ENCODE measurements around the gene AHNAK2. TPM values are rescaled to one million over a fixed set of nuclear protein-coding genes. Genes with fewer than 3 reads are reported as not detected.
"Not testable (repeated sequence)": the region's sequence is repeated elsewhere in the genome, so short reads cannot be mapped to it uniquely, and the experiment has no call there.

Gene AHNAK2
- polyA plus RNA-seq, 4 donors, result under 0.01 to 6.3 (median 0.17) TPM

GRCh38 chr14:104917993-104918392, 60.2 kb downstream of the AHNAK2 start:
- DNase-seq, result no peak
- no peak for FAIRE-seq

GRCh38 chr14:104917116-104917515, 61.1 kb downstream of the AHNAK2 start:
- H3K27ac ChIP-seq (ENCODE audit: low read depth in 1 of 3, low read length in 2 of 3), result no peak overlapping the region
- H3K9me3 ChIP-seq (ENCODE audit: control insufficient read depth in 2 of 2, insufficient read depth in 1 of 2, low read depth in 1 of 2, low read length in 1 of 2), result peaks cover 0 to 3% of the 10 kb centered on the region in 2 donors
- peaks cover 0 to 7% (median 2%) of the 10 kb centered on the region in 3 donors for H3K27me3 ChIP-seq (ENCODE audit: control insufficient read depth in 3 of 3, insufficient read depth in 3 of 3, low read length in 3 of 3)
- H3K36me3 ChIP-seq (ENCODE audit: control insufficient read depth in 3 of 3, insufficient read depth in 2 of 3, low read depth in 1 of 3, low read length in 3 of 3), result no peaks in the 10 kb centered on the region
- FAIRE-seq, result no peak
- H3K4me1 ChIP-seq (ENCODE audit: control insufficient read depth in 3 of 3, insufficient read depth in 2 of 3, low read depth in 1 of 3, low read length in 2 of 3), result no peaks in the 10 kb centered on the region
- no peak overlapping the region for H3K4me3 ChIP-seq (ENCODE audit: low read depth in 1 of 3, low read length in 3 of 3)
- no peak for DNase-seq
- 79 to 88% (median 86%) methylated on average over 9 of the region's 9 CpGs for WGBS, 3 donors

More at GRCh38 chr14:104917993-104918392, 60.2 kb downstream of the AHNAK2 start:
- Histone ChIP-seq H3K4me1 (ENCODE audit: control insufficient read depth in 3 of 3, insufficient read depth in 2 of 3, low read depth in 1 of 3, low read length in 2 of 3) (no peaks in the 10 kb centered on the region), H3K4me3 (ENCODE audit: low read depth in 1 of 3, low read length in 3 of 3) (no peak overlapping the region), H3K27me3 (ENCODE audit: control insufficient read depth in 3 of 3, insufficient read depth in 3 of 3, low read length in 3 of 3) (peaks cover 0 to 5% (median 2%) of the 10 kb centered on the region in 3 donors), H3K36me3 (ENCODE audit: control insufficient read depth in 3 of 3, insufficient read depth in 2 of 3, low read depth in 1 of 3, low read length in 3 of 3) (no peaks in the 10 kb centered on the region), H3K27ac (ENCODE audit: low read depth in 1 of 3, low read length in 2 of 3) (no peak overlapping the region), H3K9me3 (ENCODE audit: control insufficient read depth in 2 of 2, insufficient read depth in 1 of 2, low read depth in 1 of 2, low read length in 1 of 2) (no peaks in the 10 kb centered on the region)
- 68 to 75% (median 71%) methylated on average over 4 of the region's 4 CpGs for WGBS, 3 donors

DNA sequence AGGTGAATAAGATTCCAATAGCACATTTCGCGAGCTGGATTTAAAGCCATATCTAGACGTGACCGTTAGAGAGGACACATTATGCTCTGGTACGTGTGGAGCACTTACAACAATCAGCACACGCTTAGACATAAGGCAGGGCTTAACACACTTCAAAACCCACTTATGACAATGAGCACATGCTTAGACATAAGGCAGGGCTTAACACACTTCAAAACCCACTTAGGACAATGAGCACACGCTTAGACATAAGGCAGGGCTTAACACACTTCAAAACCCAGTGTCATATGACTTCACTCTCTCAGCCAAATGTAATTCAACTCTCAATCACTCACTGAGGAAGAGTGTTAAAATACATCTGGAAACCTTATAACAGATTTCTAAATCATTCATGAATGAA, 64.7 kb downstream of the AHNAK2 start:
- no peaks in the 10 kb centered on the region for H3K36me3 ChIP-seq (ENCODE audit: control insufficient read depth in 3 of 3, insufficient read depth in 2 of 3, low read depth in 1 of 3, low read length in 3 of 3)
- no peak overlapping the region for H3K4me3 ChIP-seq (ENCODE audit: low read depth in 1 of 3, low read length in 3 of 3)
- no peak overlapping the region for H3K27ac ChIP-seq (ENCODE audit: low read depth in 1 of 3, low read length in 2 of 3)
- peaks cover 0 to 7% (median 2%) of the 10 kb centered on the region in 3 donors for H3K27me3 ChIP-seq (ENCODE audit: control insufficient read depth in 3 of 3, insufficient read depth in 3 of 3, low read length in 3 of 3)
- H3K9me3 ChIP-seq (ENCODE audit: control insufficient read depth in 2 of 2, insufficient read depth in 1 of 2, low read depth in 1 of 2, low read length in 1 of 2), result peaks cover 0 to 9% of the 10 kb centered on the region in 2 donors
- DNase-seq (no peak), FAIRE-seq (no peak)
- H3K4me1 ChIP-seq (ENCODE audit: control insufficient read depth in 3 of 3, insufficient read depth in 2 of 3, low read depth in 1 of 3, low read length in 2 of 3), result no peaks in the 10 kb centered on the region
- 86 to 87% (median 86%) methylated on average over 7 of the region's 7 CpGs for WGBS, 3 donors

DNA sequence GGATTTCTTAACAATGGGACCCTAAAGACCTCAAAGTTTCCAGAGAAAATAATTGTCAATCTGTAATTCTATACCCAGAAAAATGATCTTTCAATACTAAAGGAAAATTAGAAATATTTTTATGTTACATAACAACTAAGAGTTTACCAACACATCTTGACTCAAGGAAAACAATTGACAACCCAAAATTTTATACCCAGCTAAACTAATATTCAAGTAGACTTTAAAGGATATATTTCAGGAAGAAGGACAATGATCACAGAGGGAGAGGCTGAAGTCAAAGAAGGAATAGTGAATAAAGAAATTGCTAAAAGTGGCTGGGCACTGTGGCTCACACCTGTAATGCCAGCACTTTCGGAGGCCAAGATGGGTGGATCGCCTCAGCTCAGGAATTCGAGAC, 66.1 kb downstream of the AHNAK2 start:
- H3K9me3 ChIP-seq (ENCODE audit: control insufficient read depth in 2 of 2, insufficient read depth in 1 of 2, low read depth in 1 of 2, low read length in 1 of 2), result peaks cover 0 to 11% of the 10 kb centered on the region in 2 donors
- 73 to 87% (median 75%) methylated on average over 3 of the region's 3 CpGs for WGBS, 3 donors
- DNase-seq, result no peak
- no peak overlapping the region for H3K27ac ChIP-seq (ENCODE audit: low read depth in 1 of 3, low read length in 2 of 3)
- H3K4me3 ChIP-seq (ENCODE audit: low read depth in 1 of 3, low read length in 3 of 3), result no peak overlapping the region
- H3K27me3 ChIP-seq (ENCODE audit: control insufficient read depth in 3 of 3, insufficient read depth in 3 of 3, low read length in 3 of 3), result peaks cover 0 to 7% (median 2%) of the 10 kb centered on the region in 3 donors
- H3K36me3 ChIP-seq (ENCODE audit: control insufficient read depth in 3 of 3, insufficient read depth in 2 of 3, low read depth in 1 of 3, low read length in 3 of 3), result no peaks in the 10 kb centered on the region
- H3K4me1 ChIP-seq (ENCODE audit: control insufficient read depth in 3 of 3, insufficient read depth in 2 of 3, low read depth in 1 of 3, low read length in 2 of 3), result no peaks in the 10 kb centered on the region
- FAIRE-seq, result no peak

DNA sequence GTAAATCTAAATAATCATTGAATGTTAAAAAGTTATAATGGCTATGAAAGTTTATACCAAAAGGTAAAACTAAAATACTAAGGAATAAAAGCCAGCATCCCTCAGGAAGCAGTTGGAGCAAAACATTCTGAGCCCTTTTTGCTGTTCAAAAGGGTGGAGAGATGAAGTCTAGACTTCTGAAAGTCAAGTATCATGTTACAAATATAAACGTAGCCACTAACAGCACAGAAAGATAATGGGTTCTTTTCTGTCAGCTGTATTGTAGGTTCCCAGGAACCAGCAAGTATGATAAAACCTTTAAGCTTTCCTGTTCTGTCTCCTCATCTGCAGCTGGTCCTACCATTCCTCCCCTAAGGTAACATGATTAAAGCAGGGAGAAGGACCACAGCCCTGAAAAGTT, 69.9 kb downstream of the AHNAK2 start:
- H3K36me3 ChIP-seq (ENCODE audit: control insufficient read depth in 3 of 3, insufficient read depth in 2 of 3, low read depth in 1 of 3, low read length in 3 of 3), result no peaks in the 10 kb centered on the region
- H3K27ac ChIP-seq (ENCODE audit: low read depth in 1 of 3, low read length in 2 of 3), result no peak overlapping the region
- H3K4me1 ChIP-seq (ENCODE audit: control insufficient read depth in 3 of 3, insufficient read depth in 2 of 3, low read depth in 1 of 3, low read length in 2 of 3), result no peaks in the 10 kb centered on the region
- DNase-seq, result no peak
- H3K27me3 ChIP-seq (ENCODE audit: control insufficient read depth in 3 of 3, insufficient read depth in 3 of 3, low read length in 3 of 3), result peaks cover 0 to 10% (median 7%) of the 10 kb centered on the region in 3 donors
- H3K9me3 ChIP-seq (ENCODE audit: control insufficient read depth in 2 of 2, insufficient read depth in 1 of 2, low read depth in 1 of 2, low read length in 1 of 2), result peaks cover 0 to 17% of the 10 kb centered on the region in 2 donors
- WGBS, 3 donors, result 0 to 14% (median 0%) methylated on average over 1 of the region's 1 CpG
- no peak for FAIRE-seq
- no peak overlapping the region for H3K4me3 ChIP-seq (ENCODE audit: low read depth in 1 of 3, low read length in 3 of 3)

- H3K4me3 ChIP-seq (ENCODE audit: low read depth in 1 of 3, low read length in 3 of 3); DNase-seq; H3K4me1 ChIP-seq (ENCODE audit: control insufficient read depth in 3 of 3, insufficient read depth in 2 of 3, low read depth in 1 of 3, low read length in 2 of 3); H3K9me3 ChIP-seq (ENCODE audit: control insufficient read depth in 2 of 2, insufficient read depth in 1 of 2, low read depth in 1 of 2, low read length in 1 of 2); FAIRE-seq; H3K27ac ChIP-seq (ENCODE audit: low read depth in 1 of 3, low read length in 2 of 3); H3K36me3 ChIP-seq (ENCODE audit: control insufficient read depth in 3 of 3, insufficient read depth in 2 of 3, low read depth in 1 of 3, low read length in 3 of 3): not testable (repeated sequence)
- whole genome bisulfite sequencing, 3 donors, result 76 to 80% (median 79%) methylated on average over 24 to 28 of the region's 28 CpGs
- H3K27me3 ChIP-seq (ENCODE audit: control insufficient read depth in 3 of 3, insufficient read depth in 3 of 3, low read length in 3 of 3), result peaks cover 0 to 10% (median 6%) of the 10 kb centered on the region in 3 donors
These were observed 72.6 kb downstream of the AHNAK2 start for GRCh38 chr14:104905579-104905933.

DNA sequence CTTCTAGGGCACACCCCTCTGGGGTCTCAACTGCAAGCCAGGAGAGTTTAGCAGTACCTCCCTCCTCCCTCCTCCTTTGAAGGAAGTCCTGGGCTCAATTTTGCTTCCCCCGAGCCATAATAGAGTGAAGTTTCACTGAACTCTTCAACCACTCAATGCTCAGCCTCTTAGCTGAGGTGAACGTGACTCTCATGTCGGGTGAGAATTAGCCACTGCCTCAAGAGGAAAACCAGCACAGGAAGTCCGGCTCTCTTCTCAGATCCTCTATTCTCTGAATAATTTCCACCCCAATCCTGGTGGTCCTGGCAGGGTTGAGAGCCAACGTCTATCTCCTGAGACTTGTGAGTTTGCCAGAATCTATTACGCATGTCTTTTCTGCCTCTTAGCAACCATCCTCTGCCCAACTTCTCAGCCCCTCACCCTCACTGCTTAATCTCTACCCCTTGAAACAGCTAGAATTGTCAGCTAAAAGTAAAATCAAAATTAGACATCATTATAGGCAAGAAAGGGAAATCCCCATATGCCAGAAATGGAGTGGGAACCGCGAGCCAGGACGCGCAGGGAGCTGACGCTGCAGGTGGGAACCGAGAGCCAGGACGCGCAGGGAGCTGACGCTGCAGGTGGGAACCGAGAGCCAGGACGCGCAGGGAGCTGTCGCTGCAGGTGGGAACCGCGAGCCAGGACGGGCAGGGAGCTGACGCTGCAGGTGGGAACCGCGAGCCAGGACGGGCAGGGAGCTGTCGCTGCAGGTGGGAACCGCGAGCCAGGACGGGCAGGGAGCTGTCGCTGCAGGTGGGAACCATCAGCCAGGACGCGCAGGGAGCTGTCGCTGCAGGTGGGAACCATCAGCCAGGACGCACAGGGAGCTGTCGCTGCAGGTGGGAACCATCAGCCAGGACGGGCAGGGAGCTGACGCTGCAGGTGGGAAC, 73.3 kb downstream of the AHNAK2 start:
- H3K27ac ChIP-seq (ENCODE audit: low read depth in 1 of 3, low read length in 2 of 3); H3K9me3 ChIP-seq (ENCODE audit: control insufficient read depth in 2 of 2, insufficient read depth in 1 of 2, low read depth in 1 of 2, low read length in 1 of 2); H3K4me3 ChIP-seq (ENCODE audit: low read depth in 1 of 3, low read length in 3 of 3); DNase-seq; H3K36me3 ChIP-seq (ENCODE audit: control insufficient read depth in 3 of 3, insufficient read depth in 2 of 3, low read depth in 1 of 3, low read length in 3 of 3); FAIRE-seq; H3K4me1 ChIP-seq (ENCODE audit: control insufficient read depth in 3 of 3, insufficient read depth in 2 of 3, low read depth in 1 of 3, low read length in 2 of 3): not testable (repeated sequence)
- peaks cover 0 to 10% (median 6%) of the 10 kb centered on the region in 3 donors for H3K27me3 ChIP-seq (ENCODE audit: control insufficient read depth in 3 of 3, insufficient read depth in 3 of 3, low read length in 3 of 3)
- 72 to 77% (median 73%) methylated on average over 24 to 38 of the region's 38 CpGs for WGBS, 3 donors

- Histone ChIP-seq H3K36me3 (ENCODE audit: control insufficient read depth in 3 of 3, insufficient read depth in 2 of 3, low read depth in 1 of 3, low read length in 3 of 3) (no peaks in the 10 kb centered on the region), H3K9me3 (ENCODE audit: control insufficient read depth in 2 of 2, insufficient read depth in 1 of 2, low read depth in 1 of 2, low read length in 1 of 2) (peaks cover 0 to 8% of the 10 kb centered on the region in 2 donors), H3K27me3 (ENCODE audit: control insufficient read depth in 3 of 3, insufficient read depth in 3 of 3, low read length in 3 of 3) (peaks cover 0 to 10% (median 6%) of the 10 kb centered on the region in 3 donors), H3K4me1 (ENCODE audit: control insufficient read depth in 3 of 3, insufficient read depth in 2 of 3, low read depth in 1 of 3, low read length in 2 of 3) (no peaks in the 10 kb centered on the region), H3K4me3 (ENCODE audit: low read depth in 1 of 3, low read length in 3 of 3) (no peak overlapping the region), H3K27ac (ENCODE audit: low read depth in 1 of 3, low read length in 2 of 3) (no peak overlapping the region)
- FAIRE-seq, result no peak
- 90 to 92% (median 92%) methylated on average over 7 of the region's 7 CpGs for WGBS, 3 donors
- no peak for DNase-seq
These were observed 74.2 kb downstream of the AHNAK2 start for GRCh38 chr14:104903990-104904389.
